Measurements from ENCODE around the gene KIF23.

The KIF23 gene

DNA sequence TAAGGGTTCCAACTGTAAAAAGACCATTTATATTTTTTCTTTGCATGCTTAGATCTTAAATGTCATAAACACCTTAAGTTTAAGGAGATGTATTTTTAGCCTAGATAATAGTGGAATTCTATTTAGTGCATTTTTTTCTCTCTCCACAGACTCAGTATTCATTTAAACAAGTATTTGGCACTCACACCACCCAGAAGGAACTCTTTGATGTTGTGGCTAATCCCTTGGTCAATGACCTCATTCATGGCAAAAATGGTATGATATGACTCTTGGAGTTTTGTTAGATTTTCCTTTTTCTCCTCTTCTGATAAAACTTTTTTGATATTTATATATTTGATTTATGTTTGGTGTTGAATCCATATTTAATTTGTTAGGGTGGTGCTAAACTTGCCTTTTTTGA is 7.3 kb downstream of the KIF23 start:
- H4K20me1 ChIP-seq (ENCODE audit: insufficient read depth, low read length) = no peaks in the 10 kb centered on the region
- H3K27me3 ChIP-seq (replicated peaks; ENCODE audit: insufficient read depth, low read length) = no peaks in the 10 kb centered on the region
- no peaks in the 10 kb centered on the region for H3F3A ChIP-seq (ENCODE audit: insufficient read depth, low read length)
- H3K27ac ChIP-seq (ENCODE audit: low read length) = no peak overlapping the region
- no peak overlapping the region for H3K4me2 ChIP-seq (ENCODE audit: low read depth, low read length)
- no peaks in the 10 kb centered on the region for H3K9me2 ChIP-seq (replicated peaks; ENCODE audit: insufficient read depth, low read length)
- H3K4me1 ChIP-seq (ENCODE audit: low read length) = no peaks in the 10 kb centered on the region
- peaks cover 44% of the 10 kb centered on the region for H3K79me2 ChIP-seq (ENCODE audit: low read length)
- peaks cover 4% of the 10 kb centered on the region for H3K36me3 ChIP-seq (replicated peaks; ENCODE audit: insufficient read depth, low read length)
- DNase-seq = no peak
- no peak overlapping the region for H3K4me3 ChIP-seq (ENCODE audit: low read length)
- no peak for TF ChIP-seq EZH2 (optimal IDR thresholded peaks at IDR 0.05; ENCODE audit: low read depth, low read length)
- TF ChIP-seq, protein P1, sequence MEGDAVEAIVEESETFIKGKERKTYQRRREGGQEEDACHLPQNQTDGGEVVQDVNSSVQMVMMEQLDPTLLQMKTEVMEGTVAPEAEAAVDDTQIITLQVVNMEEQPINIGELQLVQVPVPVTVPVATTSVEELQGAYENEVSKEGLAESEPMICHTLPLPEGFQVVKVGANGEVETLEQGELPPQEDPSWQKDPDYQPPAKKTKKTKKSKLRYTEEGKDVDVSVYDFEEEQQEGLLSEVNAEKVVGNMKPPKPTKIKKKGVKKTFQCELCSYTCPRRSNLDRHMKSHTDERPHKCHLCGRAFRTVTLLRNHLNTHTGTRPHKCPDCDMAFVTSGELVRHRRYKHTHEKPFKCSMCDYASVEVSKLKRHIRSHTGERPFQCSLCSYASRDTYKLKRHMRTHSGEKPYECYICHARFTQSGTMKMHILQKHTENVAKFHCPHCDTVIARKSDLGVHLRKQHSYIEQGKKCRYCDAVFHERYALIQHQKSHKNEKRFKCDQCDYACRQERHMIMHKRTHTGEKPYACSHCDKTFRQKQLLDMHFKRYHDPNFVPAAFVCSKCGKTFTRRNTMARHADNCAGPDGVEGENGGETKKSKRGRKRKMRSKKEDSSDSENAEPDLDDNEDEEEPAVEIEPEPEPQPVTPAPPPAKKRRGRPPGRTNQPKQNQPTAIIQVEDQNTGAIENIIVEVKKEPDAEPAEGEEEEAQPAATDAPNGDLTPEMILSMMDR (IDR thresholded peaks at IDR 0.05; ENCODE audit: low read length) = no peak
- TF ChIP-seq EZH2phosphoT487 (IDR thresholded peaks at IDR 0.05; ENCODE audit: low read length) = no peak
- no peak overlapping the region for H2AFZ ChIP-seq (ENCODE audit: low read length)
- H3K9ac ChIP-seq (ENCODE audit: low read length) = no peak overlapping the region
- no peaks in the 10 kb centered on the region for H3K9me3 ChIP-seq (replicated peaks; ENCODE audit: insufficient read depth, low read length)

DNA sequence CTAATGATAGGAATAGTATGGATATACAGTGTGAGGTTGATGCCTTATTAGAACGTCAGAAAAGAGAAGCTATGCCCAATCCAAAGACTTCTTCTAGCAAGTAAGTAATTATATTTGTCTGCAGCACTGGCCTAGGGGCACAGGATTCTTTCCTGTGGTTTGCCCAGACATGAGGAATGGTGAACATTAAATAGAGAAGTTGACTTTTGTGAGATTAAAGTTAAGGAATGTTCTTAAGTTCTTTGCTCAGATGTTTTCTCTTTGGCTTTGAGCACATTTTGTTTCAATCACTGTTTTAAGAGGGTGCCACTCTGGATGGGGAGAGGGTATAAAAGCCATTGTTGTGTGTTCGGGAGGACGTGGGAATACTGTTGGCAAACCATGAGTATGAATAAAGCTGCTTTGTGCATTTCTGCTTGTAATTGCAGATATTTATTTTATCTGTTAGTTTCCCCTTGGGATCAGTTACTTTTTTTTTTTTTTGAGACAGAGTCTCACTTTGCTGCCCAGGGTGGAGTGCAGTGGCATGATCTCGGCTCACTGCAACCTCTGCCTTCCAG is 8.3 kb downstream of the KIF23 start:
- Histone ChIP-seq H3K79me2 (ENCODE audit: low read length) (peaks cover 37% of the 10 kb centered on the region), H3K27ac (ENCODE audit: low read length) (no peak overlapping the region), H3K4me2 (ENCODE audit: low read depth, low read length) (no peak overlapping the region), H3K9me3 (replicated peaks; ENCODE audit: insufficient read depth, low read length) (no peaks in the 10 kb centered on the region), H3K9ac (ENCODE audit: low read length) (no peak overlapping the region), H3F3A (ENCODE audit: insufficient read depth, low read length) (no peaks in the 10 kb centered on the region), H4K20me1 (ENCODE audit: insufficient read depth, low read length) (no peaks in the 10 kb centered on the region), H3K9me2 (replicated peaks; ENCODE audit: insufficient read depth, low read length) (no peaks in the 10 kb centered on the region), H3K27me3 (replicated peaks; ENCODE audit: insufficient read depth, low read length) (no peaks in the 10 kb centered on the region), H3K4me3 (ENCODE audit: low read length) (no peak overlapping the region), H3K36me3 (replicated peaks; ENCODE audit: insufficient read depth, low read length) (peaks cover 4% of the 10 kb centered on the region), H2AFZ (ENCODE audit: low read length) (no peak overlapping the region), H3K4me1 (ENCODE audit: low read length) (no peaks in the 10 kb centered on the region)
- TF ChIP-seq EZH2phosphoT487 (IDR thresholded peaks at IDR 0.05; ENCODE audit: low read length) (no peak), EZH2 (optimal IDR thresholded peaks at IDR 0.05; ENCODE audit: low read depth, low read length) (no peak)
- TF ChIP-seq, protein P1 (IDR thresholded peaks at IDR 0.05; ENCODE audit: low read length) = no peak
- no peak for DNase-seq

DNA sequence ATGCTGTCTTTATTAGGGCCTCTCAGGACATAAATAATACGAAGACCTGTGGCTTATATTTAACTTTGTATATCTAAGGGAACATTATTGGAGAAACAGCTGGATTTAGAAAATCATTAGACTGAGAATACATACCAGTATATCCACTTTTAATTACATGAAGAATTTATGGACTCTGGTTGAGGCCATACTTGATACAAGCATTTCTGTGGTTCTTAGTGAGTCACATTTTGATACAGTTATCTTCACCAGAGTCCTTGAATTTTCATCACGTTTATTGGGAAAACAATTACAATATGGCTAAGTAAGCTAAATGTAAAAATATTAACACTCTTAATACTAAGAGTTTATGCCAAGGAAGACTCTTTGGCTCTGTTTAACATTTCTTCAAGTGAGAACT is 9.9 kb downstream of the KIF23 start:
- no peaks in the 10 kb centered on the region for H3K4me1 ChIP-seq (ENCODE audit: low read length)
- no peak for DNase-seq
- TF ChIP-seq EZH2 (optimal IDR thresholded peaks at IDR 0.05; ENCODE audit: low read depth, low read length) = no peak
- TF ChIP-seq, protein P1 (IDR thresholded peaks at IDR 0.05; ENCODE audit: low read length) = no peak
- no peak for TF ChIP-seq EZH2phosphoT487 (IDR thresholded peaks at IDR 0.05; ENCODE audit: low read length)
- H3K27me3 ChIP-seq (replicated peaks; ENCODE audit: insufficient read depth, low read length) = no peaks in the 10 kb centered on the region
- H3K9me2 ChIP-seq (replicated peaks; ENCODE audit: insufficient read depth, low read length) = no peaks in the 10 kb centered on the region
- H3K4me2 ChIP-seq (ENCODE audit: low read depth, low read length) = no peak overlapping the region
- no peaks in the 10 kb centered on the region for H3F3A ChIP-seq (ENCODE audit: insufficient read depth, low read length)
- H3K4me3 ChIP-seq (ENCODE audit: low read length) = no peak overlapping the region
- no peak overlapping the region for H2AFZ ChIP-seq (ENCODE audit: low read length)
- no peak overlapping the region for H3K27ac ChIP-seq (ENCODE audit: low read length)
- H4K20me1 ChIP-seq (ENCODE audit: insufficient read depth, low read length) = no peaks in the 10 kb centered on the region
- peaks cover 23% of the 10 kb centered on the region for H3K79me2 ChIP-seq (ENCODE audit: low read length)
- H3K9me3 ChIP-seq (replicated peaks; ENCODE audit: insufficient read depth, low read length) = no peaks in the 10 kb centered on the region
- H3K9ac ChIP-seq (ENCODE audit: low read length) = no peak overlapping the region
- peaks cover 4% of the 10 kb centered on the region for H3K36me3 ChIP-seq (replicated peaks; ENCODE audit: insufficient read depth, low read length)

Data from MM.1S (cell line).